Activated T-helper 2 cell treated with anti-CD3 and anti-CD28 coated beads, Interferon-gamma antibody, Interleukin-2, Interleukin-4, amounts not matched to agents 10 μg/mL and 5 μg/mL and 100 μg/mL, durations not matched to agents 14 hours and 24 hours and 36 hours (primary cell): Measurements from ENCODE around the gene PAX7. TPM values are rescaled to one million over a fixed set of nuclear protein-coding genes. Genes with fewer than 3 reads are reported as not detected.

ENCODE experiments used
- DNase-seq: peaks from one replicate; pipeline ENCODE4 v3.0.0; 2021; ENCODE audit warnings: low spot score
- H3K27ac Mint-ChIP-seq: one replicate; pipeline ENCODE4 v1.8.0; 2021; ENCODE audit warnings: mixed read lengths
- H3K27me3 Mint-ChIP-seq: one replicate; pipeline ENCODE4 v1.8.0; 2021; ENCODE audit warnings: low read depth, mixed read lengths
- H3K36me3 Mint-ChIP-seq: one replicate; pipeline ENCODE4 v1.8.0; 2021; ENCODE audit warnings: low read depth, mixed read lengths
- H3K4me1 Mint-ChIP-seq: one replicate; pipeline ENCODE4 v1.8.0; 2021; ENCODE audit warnings: low read depth, mixed read lengths
- H3K4me3 Mint-ChIP-seq: one replicate; pipeline ENCODE4 v1.8.0; 2021; ENCODE audit warnings: low read depth, mild to moderate bottlenecking, moderate library complexity, mixed read lengths
- H3K9me3 Mint-ChIP-seq: one replicate; pipeline ENCODE4 v1.8.0; 2021; ENCODE audit warnings: mixed read lengths
- intact Hi-C: fragments of 100-400 bp; cut with micrococcal nuclease; formaldehyde crosslinking; loops from one replicate; pipeline ENCODE4 v1.15.1; 2023
- total RNA-seq: library from RNA; stranded (reverse); gene quantifications from 2 replicates; pipeline ENCODE4 v1.2.3, GENCODE V29; 2022

PAX7 gene
- total RNA-seq, 1 donor from 2014 or later = not detected

DNA sequence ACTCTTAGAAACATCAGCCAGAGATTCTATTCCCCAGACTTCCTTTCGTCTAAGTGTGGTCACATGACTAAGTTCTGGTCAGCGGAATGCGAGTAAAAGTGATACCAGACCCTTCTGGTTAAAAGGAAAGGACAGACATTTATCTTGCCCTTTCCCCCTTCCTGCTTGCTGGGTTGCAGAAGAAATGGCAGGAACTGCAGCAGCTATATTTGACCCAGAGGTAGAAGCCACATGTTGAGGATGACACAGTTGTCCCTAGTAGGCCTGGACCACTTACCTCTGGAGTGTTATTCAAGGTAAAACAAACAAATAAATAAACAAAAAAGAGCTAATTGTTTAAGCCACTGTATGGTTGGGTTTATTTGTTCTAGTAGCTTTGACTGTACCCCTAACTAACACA is 155.5 kb downstream of the PAX7 start:
- Mint-ChIP-seq H3K27me3 (peaks cover 25% of the 10 kb centered on the region), H3K4me1 (no peaks in the 10 kb centered on the region), H3K27ac (no peak overlapping the region), H3K4me3 (no peak overlapping the region), H3K36me3 (no peaks in the 10 kb centered on the region), H3K9me3 (no peaks in the 10 kb centered on the region)
- no peak for DNase-seq
- intact Hi-C loops = no loop called here

DNA sequence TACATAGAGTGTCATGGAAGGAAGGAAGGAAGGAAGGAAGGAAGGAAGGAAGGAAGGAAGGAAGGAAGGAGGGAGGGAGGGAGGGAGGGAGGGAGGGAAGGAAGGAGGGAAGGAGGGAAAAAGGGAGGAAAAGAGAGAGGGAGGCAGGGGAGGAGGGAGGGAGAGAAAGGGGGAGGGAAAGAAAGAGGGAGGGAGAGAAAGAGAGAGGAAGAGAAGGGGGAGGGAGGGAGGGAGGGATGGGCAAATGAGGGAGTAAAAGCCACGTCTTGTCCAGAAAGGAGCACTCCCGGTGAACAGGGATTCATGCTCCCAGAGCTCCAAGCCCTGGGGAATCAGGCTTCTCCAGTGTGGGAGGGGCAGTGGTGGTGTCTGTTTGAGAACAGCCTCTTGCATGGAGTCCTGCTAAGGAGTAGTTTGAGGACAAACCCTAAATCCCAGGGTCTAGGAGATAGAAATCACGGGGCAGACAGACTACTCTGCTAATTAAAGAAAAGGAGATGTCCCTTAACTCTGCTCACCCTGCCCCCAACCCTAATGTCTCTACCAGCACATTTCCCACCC is 157.3 kb downstream of the PAX7 start:
- no peak overlapping the region for H3K4me3 Mint-ChIP-seq
- DNase-seq = no peak
- no peak overlapping the region for H3K27ac Mint-ChIP-seq
- H3K4me1 Mint-ChIP-seq = no peaks in the 10 kb centered on the region
- H3K9me3 Mint-ChIP-seq = no peaks in the 10 kb centered on the region
- intact Hi-C loops = no loop called here
- no peaks in the 10 kb centered on the region for H3K36me3 Mint-ChIP-seq
- peaks cover 23% of the 10 kb centered on the region for H3K27me3 Mint-ChIP-seq

- intact Hi-C loops = no loop called here
- Mint-ChIP-seq H3K4me1 (no peaks in the 10 kb centered on the region), H3K27ac (no peak overlapping the region), H3K9me3 (no peaks in the 10 kb centered on the region), H3K27me3 (peaks cover 20% of the 10 kb centered on the region), H3K4me3 (no peak overlapping the region), H3K36me3 (no peaks in the 10 kb centered on the region)
- DNase-seq = no peak
Measured at GRCh38 chr1:18789246-18789645, 158.6 kb downstream of the PAX7 start.

GRCh38 chr1:18792747-18793146 is 162.1 kb downstream of the PAX7 start:
- Mint-ChIP-seq H3K4me3 (no peak overlapping the region), H3K27ac (no peak overlapping the region), H3K36me3 (no peaks in the 10 kb centered on the region), H3K4me1 (no peaks in the 10 kb centered on the region), H3K27me3 (peaks cover 8% of the 10 kb centered on the region), H3K9me3 (no peaks in the 10 kb centered on the region)
- no peak for DNase-seq
- intact Hi-C loops = no loop called here

DNA sequence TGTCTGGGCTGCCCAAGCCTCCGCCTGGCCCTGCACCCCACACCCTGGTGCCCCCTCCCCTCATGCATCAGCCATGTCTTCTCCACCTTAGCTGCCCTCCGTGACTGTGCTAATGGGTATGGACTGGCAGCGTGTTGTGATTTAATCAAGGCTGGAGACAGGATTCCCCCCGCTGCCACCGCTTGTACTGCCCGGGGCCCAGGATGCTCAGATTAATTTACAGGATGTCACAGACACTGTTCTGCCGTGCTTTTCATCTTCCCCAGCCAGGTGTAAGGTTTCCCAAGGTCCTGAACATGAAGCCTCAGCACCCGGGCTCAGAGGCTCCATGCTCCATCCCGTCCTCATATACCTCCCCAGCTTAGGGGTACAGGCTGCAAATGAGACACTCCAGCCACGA is 162.5 kb downstream of the PAX7 start:
- peaks cover 8% of the 10 kb centered on the region for H3K27me3 Mint-ChIP-seq
- H3K4me3 Mint-ChIP-seq = no peak overlapping the region
- H3K4me1 Mint-ChIP-seq = no peaks in the 10 kb centered on the region
- DNase-seq = no peak
- H3K36me3 Mint-ChIP-seq = no peaks in the 10 kb centered on the region
- H3K9me3 Mint-ChIP-seq = no peaks in the 10 kb centered on the region
- intact Hi-C loops = no loop called here
- no peak overlapping the region for H3K27ac Mint-ChIP-seq

- Mint-ChIP-seq H3K36me3 (no peaks in the 10 kb centered on the region), H3K9me3 (no peaks in the 10 kb centered on the region), H3K27ac (no peak overlapping the region), H3K4me3 (no peak overlapping the region), H3K27me3 (peaks cover 5% of the 10 kb centered on the region), H3K4me1 (no peaks in the 10 kb centered on the region)
- no peak for DNase-seq
- intact Hi-C loops = no loop called here
Measured at GRCh38 chr1:18794051-18794450, 163.4 kb downstream of the PAX7 start.

DNA sequence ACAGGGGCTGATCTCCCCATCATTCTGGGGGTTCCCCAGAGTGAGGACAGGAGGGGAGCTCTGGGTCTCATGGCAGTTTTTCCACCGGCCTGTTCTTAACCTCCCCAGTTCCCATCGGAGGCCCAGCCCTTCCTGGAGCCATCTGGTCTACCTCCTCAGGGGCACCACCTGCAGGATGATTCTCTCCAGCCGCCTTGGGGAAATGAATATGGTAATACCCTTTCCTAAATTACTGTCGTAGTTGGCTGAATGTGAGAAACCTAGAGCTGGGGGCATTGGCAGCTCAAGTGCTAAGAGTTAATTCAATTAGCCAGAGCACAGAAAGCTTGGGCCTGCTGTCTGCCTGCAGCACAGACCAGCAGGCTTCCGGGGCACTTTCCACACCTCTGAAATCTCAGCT is 163.9 kb downstream of the PAX7 start:
- no peak overlapping the region for H3K4me3 Mint-ChIP-seq
- H3K4me1 Mint-ChIP-seq = no peaks in the 10 kb centered on the region
- no peak overlapping the region for H3K27ac Mint-ChIP-seq
- peaks cover 3% of the 10 kb centered on the region for H3K27me3 Mint-ChIP-seq
- no peaks in the 10 kb centered on the region for H3K36me3 Mint-ChIP-seq
- no peak for DNase-seq
- intact Hi-C loops = no loop called here
- H3K9me3 Mint-ChIP-seq = no peaks in the 10 kb centered on the region

- Mint-ChIP-seq H3K27ac (no peak overlapping the region), H3K4me3 (no peak overlapping the region), H3K4me1 (no peaks in the 10 kb centered on the region), H3K36me3 (no peaks in the 10 kb centered on the region), H3K27me3 (no peaks in the 10 kb centered on the region), H3K9me3 (no peaks in the 10 kb centered on the region)
- intact Hi-C loops = no loop called here
- no peak for DNase-seq
Measured at GRCh38 chr1:18795002-18795689, 164.5 kb downstream of the PAX7 start.

GRCh38 chr1:18796950-18797349 is 166.3 kb downstream of the PAX7 start:
- no peaks in the 10 kb centered on the region for H3K4me1 Mint-ChIP-seq
- no peak for DNase-seq
- intact Hi-C loops = no loop called here
- H3K27me3 Mint-ChIP-seq = no peaks in the 10 kb centered on the region
- no peaks in the 10 kb centered on the region for H3K36me3 Mint-ChIP-seq
- H3K27ac Mint-ChIP-seq = no peak overlapping the region
- H3K9me3 Mint-ChIP-seq = no peaks in the 10 kb centered on the region
- H3K4me3 Mint-ChIP-seq = no peak overlapping the region

Other genes with a start within 250 kb of the PAX7 start
- not detected in 2 replicates for gene KLHDC7A, start 149.9 kb upstream of the PAX7 start, total RNA-seq
- not detected in 2 replicates for gene TAS1R2, start 228.8 kb downstream of the PAX7 start, total RNA-seq